Right kidney (tissue), 1 donor: Measurements from ENCODE around the gene MAML2.

Source experiments
- DNase-seq: peaks from one replicate; pipeline ENCODE4 v3.0.0-alpha.2; 2016

Gene MAML2

GRCh38 chr11:96125400-96125799, 217.6 kb downstream of the MAML2 start:
- DNase-seq, result no peak

GRCh38 chr11:96124155-96124554, 218.8 kb downstream of the MAML2 start:
- DNase-seq, result no peak

- DNase-seq, result no peak
Measured at GRCh38 chr11:96123301-96123700, 219.7 kb downstream of the MAML2 start.

GRCh38 chr11:96122601-96123074, 220.4 kb downstream of the MAML2 start:
- DNase-seq, result no peak

GRCh38 chr11:96119211-96119610, 223.8 kb downstream of the MAML2 start:
- no peak for DNase-seq

GRCh38 chr11:96116376-96116775, 226.6 kb downstream of the MAML2 start:
- no peak for DNase-seq

GRCh38 chr11:96114178-96115064, 228.6 kb downstream of the MAML2 start:
- DNase-seq, result no peak

GRCh38 chr11:96113193-96113681, 229.8 kb downstream of the MAML2 start:
- DNase-seq, result no peak

GRCh38 chr11:96112192-96113128, 230.5 kb downstream of the MAML2 start:
- DNase-seq, result no peak

- DNase-seq, result no peak
Measured at GRCh38 chr11:96111308-96111707, 231.7 kb downstream of the MAML2 start.

- no peak for DNase-seq
Measured at GRCh38 chr11:96110302-96110701, 232.7 kb downstream of the MAML2 start.

GRCh38 chr11:96109331-96110030, 233.5 kb downstream of the MAML2 start:
- DNase-seq, result no peak

- no peak for DNase-seq
Measured at GRCh38 chr11:96107143-96107824, 235.7 kb downstream of the MAML2 start.

- no peak for DNase-seq
Measured at GRCh38 chr11:96106645-96107044, 236.3 kb downstream of the MAML2 start.

- DNase-seq, result no peak
Measured at GRCh38 chr11:96105944-96106343, 237.1 kb downstream of the MAML2 start.

- DNase-seq, result no peak
Measured at GRCh38 chr11:96105197-96105895, 237.6 kb downstream of the MAML2 start.

GRCh38 chr11:96104496-96104895, 238.5 kb downstream of the MAML2 start:
- no peak for DNase-seq

GRCh38 chr11:96103721-96104120, 239.3 kb downstream of the MAML2 start:
- DNase-seq, result no peak

GRCh38 chr11:96103102-96103501, 239.9 kb downstream of the MAML2 start:
- DNase-seq, result no peak

- no peak for DNase-seq
Measured at GRCh38 chr11:96102664-96103078, 240.3 kb downstream of the MAML2 start.

- DNase-seq, result no peak
Measured at GRCh38 chr11:96101146-96101545, 241.8 kb downstream of the MAML2 start.
